Thoracic aorta (tissue), 2 donors: ENCODE data around the gene ASTN2. TPM values are rescaled to one million over a fixed set of nuclear protein-coding genes. Genes with fewer than 3 reads are reported as not detected.

Source experiments
- ATAC-seq: fragments of 150-250 bp; one replicate; pipeline ENCODE4 v1.8.0; 2017; ENCODE audit warnings: low read depth; ENCODE audit not compliant: insufficient number of reproducible peaks, low FRiP score
- DNase-seq: peaks from one replicate; pipeline ENCODE4 v3.0.0-alpha.2; 2020; ENCODE audit warnings: low spot score
- H3K27ac ChIP-seq, 2 donors: fragments of 200-600 bp; sonication (generic); 1 replicate in 1 of 2; 2 replicates in 1 of 2; pipeline ENCODE4 v1.5.1; 2016; ENCODE audit warnings: mild to moderate bottlenecking in 2 of 2, moderate library complexity in 2 of 2
- H3K27me3 ChIP-seq: fragments of 200-600 bp; sonication (generic); replicated peaks from 2 replicates; pipeline ENCODE4 v1.6.0; 2016; ENCODE audit warnings: mild to moderate bottlenecking; ENCODE audit not compliant: insufficient read depth
- H3K36me3 ChIP-seq: fragments of 200-600 bp; sonication (generic); one replicate; pipeline ENCODE4 v1.5.1; 2016
- H3K4me1 ChIP-seq, 2 donors: fragments of 200-600 bp; sonication (generic); 1 replicate in 1 of 2; 2 replicates in 1 of 2; pipeline versions ENCODE4 v1.5.1 to v1.6.0; 2016; ENCODE audit warnings: low read depth in 2 of 2, mild to moderate bottlenecking in 1 of 2; ENCODE audit not compliant: control insufficient read depth in 1 of 2
- H3K4me3 ChIP-seq: fragments of 200-600 bp; sonication (generic); 2 replicates; pipeline ENCODE4 v1.5.1; 2016; ENCODE audit warnings: mild to moderate bottlenecking
- H3K9me3 ChIP-seq: fragments of 200-600 bp; sonication (generic); 2 replicates; pipeline ENCODE4 v1.5.1; 2016
- total RNA-seq, 2 donors: library from RNA; depleted of rRNA; stranded (reverse); fragments of >200 nt; gene quantifications; one replicate each; pipeline versions ENCODE4 v1.1.0 to v1.2.3, GENCODE V29; 2016
- TF ChIP-seq, protein P1 (sequence below): fragments of 200-600 bp; sonication (generic); IDR thresholded peaks from one replicate; pipeline ENCODE4 v1.5.1; 2019; ENCODE audit warnings: antibody characterized with exemption

ASTN2 gene
- total RNA-seq, 2 donors from 2014 or later: 6.8 to 7.1 TPM

DNA sequence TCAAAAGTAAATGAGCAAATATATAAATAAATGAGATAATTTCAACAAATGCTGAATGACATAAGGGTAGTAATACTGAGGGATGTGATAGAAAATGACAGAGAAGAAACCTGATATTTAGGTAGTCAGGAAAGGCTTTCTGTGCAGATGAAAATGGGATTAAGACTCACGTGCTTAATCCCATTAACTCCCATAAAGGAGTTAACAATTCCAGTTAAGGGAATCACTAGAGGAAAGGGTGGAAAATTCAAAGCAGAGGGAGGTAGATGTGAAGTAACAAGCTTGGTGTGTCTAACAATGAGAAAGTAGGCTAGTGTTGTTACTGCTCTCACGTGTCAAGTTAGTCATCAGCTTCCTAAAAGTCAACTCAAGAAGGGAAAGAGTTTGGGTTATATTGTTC is 818.2 kb downstream of the ASTN2 start:
- DNase-seq: no peak
- Histone ChIP-seq H3K4me3 (no peak overlapping the region), H3K27ac (no peak overlapping the region), H3K27me3 (no peaks in the 10 kb centered on the region), H3K36me3 (no peaks in the 10 kb centered on the region), H3K4me1 (no peaks in the 10 kb centered on the region), H3K9me3 (no peaks in the 10 kb centered on the region)
- no peak for ATAC-seq
- TF ChIP-seq, protein P1, sequence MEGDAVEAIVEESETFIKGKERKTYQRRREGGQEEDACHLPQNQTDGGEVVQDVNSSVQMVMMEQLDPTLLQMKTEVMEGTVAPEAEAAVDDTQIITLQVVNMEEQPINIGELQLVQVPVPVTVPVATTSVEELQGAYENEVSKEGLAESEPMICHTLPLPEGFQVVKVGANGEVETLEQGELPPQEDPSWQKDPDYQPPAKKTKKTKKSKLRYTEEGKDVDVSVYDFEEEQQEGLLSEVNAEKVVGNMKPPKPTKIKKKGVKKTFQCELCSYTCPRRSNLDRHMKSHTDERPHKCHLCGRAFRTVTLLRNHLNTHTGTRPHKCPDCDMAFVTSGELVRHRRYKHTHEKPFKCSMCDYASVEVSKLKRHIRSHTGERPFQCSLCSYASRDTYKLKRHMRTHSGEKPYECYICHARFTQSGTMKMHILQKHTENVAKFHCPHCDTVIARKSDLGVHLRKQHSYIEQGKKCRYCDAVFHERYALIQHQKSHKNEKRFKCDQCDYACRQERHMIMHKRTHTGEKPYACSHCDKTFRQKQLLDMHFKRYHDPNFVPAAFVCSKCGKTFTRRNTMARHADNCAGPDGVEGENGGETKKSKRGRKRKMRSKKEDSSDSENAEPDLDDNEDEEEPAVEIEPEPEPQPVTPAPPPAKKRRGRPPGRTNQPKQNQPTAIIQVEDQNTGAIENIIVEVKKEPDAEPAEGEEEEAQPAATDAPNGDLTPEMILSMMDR: no peak

DNA sequence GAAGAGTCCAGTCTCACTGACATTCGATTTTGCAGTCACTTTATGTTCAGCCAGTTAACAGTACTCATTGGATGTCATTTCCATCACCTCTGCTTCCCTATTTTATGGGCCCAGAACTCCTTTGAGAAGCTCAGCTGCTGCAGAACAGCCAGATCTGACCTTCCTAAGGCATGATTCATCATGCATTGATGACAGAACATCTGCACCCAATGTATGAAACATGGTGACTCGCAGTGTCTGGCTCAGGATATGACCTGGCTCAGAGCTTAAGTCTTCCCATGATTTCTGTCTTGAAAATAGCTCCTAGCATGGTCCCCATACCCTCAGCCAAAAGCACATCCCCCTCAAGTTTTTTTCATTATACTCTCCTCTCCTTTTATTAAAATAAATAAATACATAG is 820.3 kb downstream of the ASTN2 start:
- ATAC-seq: no peak
- no peak overlapping the region for H3K4me3 ChIP-seq

DNA sequence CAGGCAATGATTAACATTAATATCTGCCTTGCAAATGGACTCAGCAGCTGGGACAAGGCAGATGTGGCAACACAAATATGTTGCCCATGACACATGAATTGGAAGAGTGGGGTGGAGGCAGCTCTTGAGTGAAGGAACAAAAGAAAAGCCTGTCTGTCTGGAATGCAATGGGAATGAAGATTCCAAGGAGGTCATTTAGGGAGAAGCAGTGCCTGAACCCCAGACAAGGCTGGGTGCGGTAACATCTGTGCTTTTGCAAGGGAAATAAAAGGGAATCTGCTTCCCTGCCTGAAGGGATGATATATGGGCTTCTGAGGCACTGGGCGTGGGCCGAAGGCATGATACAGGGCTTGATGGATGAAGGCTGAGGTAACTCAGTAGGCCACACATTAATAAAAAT is 821.9 kb downstream of the ASTN2 start:
- no peak for DNase-seq
- Histone ChIP-seq H3K27ac (no peak overlapping the region), H3K4me1 (peaks cover 0 to 5% of the 10 kb centered on the region in 2 donors), H3K27me3 (no peaks in the 10 kb centered on the region), H3K36me3 (no peaks in the 10 kb centered on the region), H3K9me3 (peaks cover 8% of the 10 kb centered on the region), H3K4me3 (no peak overlapping the region)
- ATAC-seq: no peak
- TF ChIP-seq, protein P1: no peak

More for the DNA sequence above, 820.3 kb downstream of the ASTN2 start:
- no peak for DNase-seq
- TF ChIP-seq, protein P1: no peak
- peaks cover 0 to 5% of the 10 kb centered on the region in 2 donors for H3K4me1 ChIP-seq
- H3K9me3 ChIP-seq: no peaks in the 10 kb centered on the region
- H3K27ac ChIP-seq: no peak overlapping the region
- H3K27me3 ChIP-seq: no peaks in the 10 kb centered on the region
- no peaks in the 10 kb centered on the region for H3K36me3 ChIP-seq

DNA sequence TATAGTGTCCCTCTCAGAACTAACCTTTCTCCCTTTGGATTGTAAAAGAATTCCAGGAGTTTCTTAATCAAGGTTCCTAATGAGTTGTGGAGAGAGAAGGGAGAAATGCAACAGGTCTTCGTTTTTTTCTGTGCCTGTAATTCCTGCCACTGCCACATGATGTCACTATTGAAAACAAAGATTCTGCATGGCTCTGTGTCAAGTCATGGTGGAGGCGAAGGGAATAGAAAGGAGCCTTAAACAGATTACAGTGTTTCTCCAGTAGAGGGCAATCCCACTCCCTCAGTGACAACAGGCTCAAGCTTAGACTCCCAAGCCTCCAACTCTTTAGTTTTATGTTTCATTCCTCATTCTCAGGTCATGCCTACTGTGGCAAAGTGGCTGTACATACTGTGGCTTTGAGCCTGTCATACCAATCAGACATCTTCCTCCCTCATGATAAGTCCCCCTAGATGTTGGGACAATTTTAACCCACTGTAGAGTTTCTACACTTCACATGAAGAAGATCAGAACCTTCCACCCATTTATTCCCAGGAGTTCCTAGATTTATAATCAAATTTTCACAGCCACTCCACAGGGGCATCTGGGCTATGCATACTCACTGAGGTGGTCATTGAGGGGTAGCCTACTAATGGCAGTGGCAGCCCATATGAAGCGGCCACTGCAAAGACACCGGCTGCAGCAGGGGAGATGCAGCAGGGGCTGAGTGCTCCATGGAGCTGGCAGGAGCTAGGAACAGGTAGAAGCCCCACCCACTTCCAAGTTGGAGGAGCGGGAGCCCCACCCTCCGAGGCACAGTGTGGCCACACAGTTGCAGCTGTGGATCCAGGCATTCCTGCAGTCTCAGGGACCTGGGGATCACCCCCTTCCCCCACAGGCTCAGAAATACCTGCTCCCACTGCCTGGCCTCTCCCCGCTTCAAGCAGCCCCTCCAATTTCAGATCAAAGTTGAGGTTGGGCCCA is 825.2 kb downstream of the ASTN2 start:
- ATAC-seq (no peak), DNase-seq (no peak)
- H3K36me3 ChIP-seq: no peaks in the 10 kb centered on the region
- peaks cover 8% of the 10 kb centered on the region for H3K9me3 ChIP-seq
- peaks cover 0 to 5% of the 10 kb centered on the region in 2 donors for H3K4me1 ChIP-seq
- H3K27me3 ChIP-seq: no peaks in the 10 kb centered on the region
- no peak overlapping the region for H3K4me3 ChIP-seq
- TF ChIP-seq, protein P1: peak; percentile 15
- no peak overlapping the region for H3K27ac ChIP-seq

DNA sequence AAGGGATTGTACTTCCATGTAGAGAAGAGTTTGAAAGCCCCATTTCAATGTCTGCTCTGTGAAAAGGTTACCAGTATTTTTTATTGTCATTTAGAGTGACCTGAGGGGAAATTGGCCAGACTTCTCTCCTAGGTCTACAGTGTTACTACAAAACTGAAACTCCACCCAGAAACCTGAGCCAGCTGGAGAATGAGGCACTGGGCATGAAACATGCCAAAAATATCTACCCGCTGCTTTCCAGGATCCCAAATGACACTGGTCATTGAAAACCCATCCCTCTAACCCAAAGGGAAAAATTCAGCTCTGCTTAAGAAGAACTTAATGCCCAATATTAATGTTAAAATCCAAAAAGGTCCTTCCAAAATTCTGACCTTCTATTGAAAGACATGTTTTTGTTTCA is 826.9 kb downstream of the ASTN2 start:
- H3K27me3 ChIP-seq: no peaks in the 10 kb centered on the region
- ATAC-seq (no peak), DNase-seq (no peak)
- peaks cover 8% of the 10 kb centered on the region for H3K9me3 ChIP-seq
- H3K36me3 ChIP-seq: no peaks in the 10 kb centered on the region
- no peak overlapping the region for H3K27ac ChIP-seq
- no peak overlapping the region for H3K4me3 ChIP-seq
- TF ChIP-seq, protein P1: no peak
- peaks cover 0 to 5% of the 10 kb centered on the region in 2 donors for H3K4me1 ChIP-seq
